HG02938 (cell line): Measurements from ENCODE around the gene CSH2.
"Not testable (repeated sequence)": the region's sequence is repeated elsewhere in the genome, so short reads cannot be mapped to it uniquely, and the experiment has no call there.

Experiments
- ATAC-seq: cut with Tn5 transposase; IDR thresholded peaks from one replicate; pipeline ENCODE4 v1.9.1; 2021; ENCODE audit warnings: mild to moderate bottlenecking, moderate library complexity; ENCODE audit not compliant: unreplicated experiment

CSH2 gene

GRCh38 chr17:63896524-63897354 is 23.3 kb upstream of the CSH2 start, which contains the start of gene CSH1:
CSH1 (minus strand) TSS chr17:63896574; CDS start chr17:63896511, 63 bp downstream.
- not testable (repeated sequence) for ATAC-seq

DNA sequence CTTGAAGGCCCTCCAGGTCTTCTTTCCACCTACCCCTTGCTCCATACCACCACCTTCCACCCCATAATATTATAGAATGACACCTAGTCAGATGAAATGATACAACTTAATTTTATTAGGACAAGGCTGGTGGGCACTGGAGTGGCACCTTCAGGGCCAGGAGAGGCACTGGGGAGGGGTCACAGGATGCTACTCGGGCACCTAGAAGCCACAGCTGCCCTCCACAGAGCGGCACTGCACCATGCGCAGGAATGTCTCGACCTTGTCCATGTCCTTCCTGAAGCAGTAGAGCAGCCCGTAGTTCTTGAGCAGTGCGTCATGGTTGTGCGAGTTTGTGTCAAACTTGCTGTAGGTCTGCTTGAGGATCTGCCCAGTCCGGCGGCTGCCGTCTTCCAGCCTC is 21.3 kb upstream of the CSH2 start:
- not testable (repeated sequence) for ATAC-seq

DNA sequence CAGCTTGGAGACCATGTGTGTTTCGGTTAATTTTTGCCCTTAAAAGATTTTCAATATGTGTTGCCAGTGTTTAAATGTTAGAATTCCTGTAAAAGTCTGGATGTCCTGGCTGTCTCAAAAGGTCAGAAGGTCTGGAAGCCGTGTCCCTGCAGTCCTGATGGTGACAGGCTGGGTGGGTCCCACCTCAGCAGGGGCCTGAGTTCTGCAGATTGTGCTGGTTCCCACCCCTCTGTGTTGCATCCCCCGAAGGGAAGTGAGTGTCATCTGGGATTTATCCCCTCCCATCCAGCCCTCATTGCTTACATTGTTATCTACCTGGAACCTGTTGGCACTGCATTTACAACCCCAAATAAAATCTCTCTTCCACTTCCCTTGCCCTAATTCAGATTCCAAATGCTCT is 20.5 kb upstream of the CSH2 start:
- ATAC-seq = not testable (repeated sequence)

GRCh38 chr17:63892316-63893037 is 19.0 kb upstream of the CSH2 start:
- ATAC-seq = not testable (repeated sequence)

- not testable (repeated sequence) for ATAC-seq
Observed at GRCh38 chr17:63889026-63889848, 15.8 kb upstream of the CSH2 start.

DNA sequence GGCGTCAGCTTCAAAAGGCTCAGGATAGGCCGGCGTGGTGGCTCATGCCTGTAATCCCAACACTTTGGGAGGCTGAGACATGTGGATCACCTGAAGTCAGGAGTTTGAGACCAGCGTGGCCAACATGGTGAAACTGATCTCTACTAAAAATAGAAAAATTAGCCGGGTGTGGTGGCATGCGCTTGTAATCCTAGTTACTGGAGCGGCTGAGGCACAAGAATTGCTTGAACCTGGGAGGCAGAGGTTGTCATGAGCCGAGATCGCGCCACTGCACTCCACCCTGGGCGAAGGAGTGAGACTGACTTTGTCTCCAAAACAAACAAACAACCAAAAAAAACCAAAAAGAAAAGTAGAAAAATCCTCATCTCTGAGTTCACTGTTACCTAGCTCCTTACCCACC is 11.6 kb upstream of the CSH2 start:
- ATAC-seq = not testable (repeated sequence)

- not testable (repeated sequence) for ATAC-seq
Observed at GRCh38 chr17:63882626-63883126, 9.2 kb upstream of the CSH2 start.

DNA sequence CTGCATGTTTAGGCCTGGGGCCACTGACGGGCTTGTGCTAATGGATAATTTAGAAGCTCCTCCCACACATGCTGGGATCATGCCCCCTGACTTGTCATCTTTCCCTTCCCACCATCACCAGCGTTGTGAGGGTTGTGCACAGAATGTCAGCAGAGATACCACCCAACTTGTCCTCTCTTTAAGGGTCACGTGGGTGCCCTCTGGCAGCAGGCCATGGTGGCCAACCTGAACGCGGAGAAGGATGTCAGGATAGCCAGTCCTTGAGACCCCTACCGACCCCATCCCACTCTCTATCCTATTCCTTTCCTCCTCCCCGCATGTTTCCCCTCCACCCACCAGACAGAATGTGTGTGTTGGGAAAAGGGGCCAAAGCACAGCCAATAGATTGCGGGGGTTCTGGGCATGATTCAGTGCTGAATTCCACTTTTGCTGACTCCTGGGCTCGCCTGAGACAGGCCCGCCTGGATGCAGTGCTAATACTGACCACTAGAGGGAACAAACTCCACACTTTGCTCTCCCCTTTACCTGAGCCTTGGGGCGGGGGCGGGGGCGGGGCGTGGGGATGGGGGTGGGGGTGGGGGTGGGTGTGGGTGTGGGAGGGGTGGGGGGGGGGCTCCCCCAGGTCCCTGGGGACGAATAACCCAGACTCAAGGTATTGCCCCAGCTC is 8.6 kb upstream of the CSH2 start, which contains the start of gene GH2:
Gene GH2 (minus strand): TSS at position 10 of the 667 bp plus-strand sequence. CDS start 143 bp downstream, outside the sequence.
- no peak for ATAC-seq

DNA sequence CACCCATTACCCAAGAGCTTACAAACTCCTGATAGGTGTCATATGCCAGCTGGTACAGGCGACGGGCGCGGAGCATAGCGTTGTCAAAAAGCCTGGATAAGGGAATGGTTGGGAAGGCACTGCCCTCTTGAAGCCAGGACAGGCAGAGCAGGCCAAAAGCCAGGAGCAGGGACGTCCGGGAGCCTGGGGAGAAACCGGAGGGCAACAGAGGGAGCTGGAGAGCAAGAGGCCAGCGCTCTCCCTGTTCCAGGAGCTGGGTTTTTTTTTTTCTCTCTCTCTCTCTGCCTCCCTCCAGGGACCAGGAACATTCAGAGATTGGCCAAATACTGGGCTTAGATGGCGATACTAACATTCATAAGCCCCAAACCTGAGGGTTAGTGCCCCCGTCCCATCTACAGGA is 7.9 kb upstream of the CSH2 start:
- ATAC-seq = not testable (repeated sequence)

DNA sequence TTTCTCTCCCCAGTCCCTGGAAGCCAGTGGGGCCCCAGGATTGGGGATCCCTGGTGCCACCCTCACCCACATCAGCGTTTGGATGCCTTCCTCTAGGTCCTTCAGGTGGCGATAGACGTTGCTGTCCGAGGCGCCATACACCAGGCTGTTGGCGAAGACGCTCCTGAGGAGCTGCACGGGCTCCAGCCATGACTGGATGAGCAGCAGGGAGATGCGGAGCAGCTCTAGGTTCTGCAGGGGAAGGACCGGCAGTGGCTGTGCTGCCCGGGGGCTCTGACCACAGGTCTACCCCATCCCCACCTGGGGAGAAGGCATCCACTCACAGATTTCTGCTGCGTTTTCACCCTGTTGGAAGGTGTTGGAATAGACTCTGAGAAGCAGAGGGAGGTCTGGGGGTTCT is 7.2 kb upstream of the CSH2 start:
- no peak for ATAC-seq

GRCh38 chr17:63878413-63878812 is 4.9 kb upstream of the CSH2 start:
- not testable (repeated sequence) for ATAC-seq

GRCh38 chr17:63874693-63875092 is 1.2 kb upstream of the CSH2 start:
- ATAC-seq = not testable (repeated sequence)

- ATAC-seq = not testable (repeated sequence)
Observed at GRCh38 chr17:63874061-63874626, 667 bp upstream of the CSH2 start.

- not testable (repeated sequence) for ATAC-seq
Observed at GRCh38 chr17:63871646-63872365, 1.7 kb downstream of the CSH2 start.

DNA sequence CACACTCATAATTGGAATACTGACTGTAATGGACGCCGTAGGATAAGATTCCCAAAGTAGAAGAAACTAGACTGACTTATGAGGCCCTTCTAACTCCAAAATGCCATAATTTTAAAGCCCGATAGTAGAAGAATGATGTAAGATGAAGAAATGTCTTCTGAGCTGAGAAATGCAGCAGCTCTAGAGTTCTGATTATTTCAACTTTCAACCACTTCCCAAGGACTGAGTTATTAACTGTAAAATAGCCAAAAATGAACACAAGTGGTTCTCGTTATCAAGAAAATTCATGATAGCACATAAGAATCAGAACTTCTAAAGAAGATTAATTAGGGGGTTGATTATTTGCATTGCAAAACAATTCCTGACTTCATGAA is 3.2 kb downstream of the CSH2 start:
- ATAC-seq = not testable (repeated sequence)

DNA sequence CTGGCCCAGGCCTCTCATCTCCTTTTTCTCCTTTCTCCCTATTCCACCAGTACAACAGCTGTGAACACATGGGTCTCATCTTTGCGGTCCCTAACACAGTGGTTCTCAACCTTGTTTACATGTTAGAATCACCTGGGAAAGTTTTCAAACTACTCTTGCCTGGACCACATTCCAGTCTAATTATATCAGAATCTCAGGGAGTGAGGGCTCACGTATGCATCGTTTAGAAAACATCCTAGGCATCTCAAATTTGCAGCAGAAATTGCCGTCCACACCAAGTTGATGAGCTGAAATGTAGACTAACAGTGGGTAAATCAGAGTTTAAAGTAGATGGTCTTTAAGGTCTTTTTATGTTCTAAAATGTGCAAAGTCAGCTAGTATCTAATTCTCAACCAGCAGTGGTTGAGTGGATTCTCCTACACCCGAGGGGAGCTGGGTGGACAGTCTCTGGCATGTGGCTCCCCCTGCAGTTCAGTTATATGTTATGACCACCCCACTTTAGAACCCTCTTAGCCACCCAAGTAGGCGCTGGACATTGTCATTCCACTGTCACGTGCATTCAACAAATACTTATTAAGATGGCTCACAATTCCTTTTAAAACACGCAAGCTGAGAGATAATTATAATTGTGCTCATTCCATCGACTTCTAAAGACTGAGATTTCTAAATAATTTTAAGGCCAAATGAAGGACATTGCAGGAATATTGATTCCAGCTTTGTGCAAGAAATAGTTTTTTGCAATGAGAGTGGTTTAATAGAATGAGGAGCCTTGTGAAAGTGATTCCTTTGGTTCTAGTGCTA is 3.8 kb downstream of the CSH2 start:
- not testable (repeated sequence) for ATAC-seq

- not testable (repeated sequence) for ATAC-seq
Observed at GRCh38 chr17:63866625-63867024, 6.9 kb downstream of the CSH2 start.

DNA sequence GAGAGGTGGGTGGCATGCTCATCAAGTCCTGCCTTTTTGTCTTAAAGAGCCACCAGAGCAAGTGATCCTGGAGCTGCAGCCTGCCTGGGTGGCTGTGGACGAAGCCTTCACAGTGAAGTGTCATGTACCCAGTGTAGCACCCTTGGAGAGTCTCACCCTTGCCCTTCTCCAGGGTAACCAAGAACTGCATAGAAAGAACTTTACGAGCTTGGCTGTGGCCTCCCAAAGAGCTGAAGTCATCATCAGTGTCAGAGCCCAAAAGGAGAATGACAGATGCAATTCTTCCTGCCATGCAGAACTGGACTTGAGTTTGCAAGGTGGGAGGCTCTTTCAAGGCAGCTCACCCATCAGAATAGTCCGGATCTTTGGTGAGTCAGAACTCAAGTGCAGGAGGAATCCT is 14.2 kb downstream of the CSH2 start:
- ATAC-seq = no peak
